Activated CD4-positive, alpha-beta T cell treated with anti-CD3 and anti-CD28 coated beads for 24 hours (primary cell): ENCODE measurements around the gene MNT.
A peak's percentile ranks its signal among the peaks of the same experiment; 100 is the strongest.

ENCODE experiments used
- DNase-seq, 2 donors: peaks; one replicate each; pipeline ENCODE4 v3.0.0-alpha.2; 2020; ENCODE audit warnings: low read depth in 2 of 2

MNT gene

GRCh38 chr17:2396192-2396567 lies 4.7 kb downstream of the MNT start:
- no peak for DNase-seq

- no peak for DNase-seq
These were observed 5.3 kb downstream of the MNT start for GRCh38 chr17:2395258-2396181.

DNA sequence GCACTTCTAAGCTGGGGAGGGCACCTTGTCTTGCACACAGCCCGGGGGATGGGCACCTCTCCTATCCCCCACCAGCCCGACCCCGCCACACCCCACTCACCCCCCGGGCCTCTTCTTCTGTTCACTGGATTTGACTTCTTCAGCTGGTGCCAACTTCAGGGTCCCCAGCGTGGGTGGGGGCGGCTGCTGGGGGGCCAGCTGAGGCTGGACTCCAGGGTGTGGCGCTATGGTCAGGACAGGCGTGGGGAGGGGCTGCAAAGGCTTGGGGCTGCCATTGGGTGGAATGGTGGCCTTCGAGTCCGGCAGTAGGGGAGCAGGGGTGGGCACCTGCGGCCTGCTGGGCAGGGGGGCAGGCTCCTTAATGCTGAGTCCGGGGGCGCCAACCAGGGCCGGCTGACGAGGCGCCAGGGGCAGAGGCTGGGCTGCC lies 6.1 kb downstream of the MNT start:
- no peak for DNase-seq

DNA sequence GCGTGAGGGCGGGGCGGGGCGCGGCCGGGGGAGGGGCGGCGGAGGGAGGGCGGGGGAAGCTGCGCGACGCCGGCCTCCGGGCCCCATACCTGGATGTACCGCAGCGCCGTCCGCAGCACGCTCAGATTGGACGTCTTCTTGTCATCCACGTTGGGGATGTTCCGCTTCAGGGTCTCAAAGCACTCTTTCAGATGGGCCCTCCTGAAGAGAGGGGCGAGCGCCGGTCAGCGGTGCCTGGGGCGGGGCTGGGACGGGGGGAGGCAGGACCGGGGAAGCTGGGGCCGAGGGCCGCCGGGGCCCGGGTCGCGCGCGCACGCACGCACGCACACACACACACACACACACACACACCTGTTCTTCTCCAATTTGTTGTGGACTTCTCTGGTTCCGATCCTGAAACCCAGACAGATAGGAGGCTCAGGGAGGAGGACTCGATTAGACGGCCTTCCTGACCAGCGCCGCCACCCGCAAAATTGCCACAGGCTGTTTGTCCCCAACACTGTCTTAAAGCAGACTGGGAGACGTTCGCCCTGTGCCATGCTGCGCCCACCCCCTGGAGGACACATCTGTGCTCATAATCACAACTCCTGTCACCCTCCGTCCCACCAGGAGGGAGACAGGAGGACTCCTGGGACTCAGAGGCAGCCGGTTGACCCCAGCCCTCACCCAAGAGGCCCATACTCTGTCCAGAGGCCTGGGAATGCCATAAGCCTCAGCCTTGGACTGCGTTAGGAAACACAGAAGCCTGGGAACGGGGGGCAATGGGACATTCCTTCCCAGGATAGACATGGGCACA lies 6.7 kb downstream of the MNT start:
- no peak for DNase-seq

DNA sequence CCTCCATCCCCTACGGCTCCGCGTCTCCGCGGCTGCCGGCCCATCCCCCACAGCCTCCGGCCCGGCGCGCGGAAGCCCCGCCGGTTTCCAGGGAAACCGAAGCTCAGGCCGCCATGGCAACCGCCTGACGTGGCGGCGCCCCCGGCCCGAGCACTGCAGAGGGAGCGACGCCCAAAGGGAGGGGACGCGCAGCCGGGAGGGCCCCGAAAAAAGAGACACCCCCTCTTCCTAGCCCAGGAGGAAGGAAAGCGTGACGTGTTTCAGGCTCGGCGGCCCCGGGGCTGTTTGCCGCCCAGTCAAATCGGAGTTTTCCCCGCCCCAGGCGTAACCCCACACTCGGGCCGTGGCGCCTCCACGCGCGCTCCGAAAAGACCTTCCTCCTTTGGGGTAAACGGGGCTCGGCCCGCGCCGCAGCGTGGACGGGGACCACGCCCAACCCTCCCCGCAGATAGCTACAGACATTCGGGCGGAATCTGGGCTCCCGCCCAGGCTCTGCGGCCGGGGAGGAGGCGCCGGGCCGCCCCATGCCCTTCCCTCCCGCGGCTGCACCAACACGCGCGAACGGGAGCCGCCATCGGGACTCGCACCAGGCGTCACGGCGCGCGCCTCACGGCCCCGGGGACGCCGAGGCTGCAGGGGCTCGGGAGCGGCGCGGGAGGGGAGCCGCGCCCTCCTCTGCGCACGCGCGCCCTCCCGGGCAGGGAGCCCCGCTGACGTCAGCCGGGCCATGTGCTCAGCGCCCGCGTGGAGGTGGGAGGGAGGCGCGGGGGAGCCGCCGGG lies 7.5 kb downstream of the MNT start:
- DNase-seq = peak; percentile 79 to 86

DNA sequence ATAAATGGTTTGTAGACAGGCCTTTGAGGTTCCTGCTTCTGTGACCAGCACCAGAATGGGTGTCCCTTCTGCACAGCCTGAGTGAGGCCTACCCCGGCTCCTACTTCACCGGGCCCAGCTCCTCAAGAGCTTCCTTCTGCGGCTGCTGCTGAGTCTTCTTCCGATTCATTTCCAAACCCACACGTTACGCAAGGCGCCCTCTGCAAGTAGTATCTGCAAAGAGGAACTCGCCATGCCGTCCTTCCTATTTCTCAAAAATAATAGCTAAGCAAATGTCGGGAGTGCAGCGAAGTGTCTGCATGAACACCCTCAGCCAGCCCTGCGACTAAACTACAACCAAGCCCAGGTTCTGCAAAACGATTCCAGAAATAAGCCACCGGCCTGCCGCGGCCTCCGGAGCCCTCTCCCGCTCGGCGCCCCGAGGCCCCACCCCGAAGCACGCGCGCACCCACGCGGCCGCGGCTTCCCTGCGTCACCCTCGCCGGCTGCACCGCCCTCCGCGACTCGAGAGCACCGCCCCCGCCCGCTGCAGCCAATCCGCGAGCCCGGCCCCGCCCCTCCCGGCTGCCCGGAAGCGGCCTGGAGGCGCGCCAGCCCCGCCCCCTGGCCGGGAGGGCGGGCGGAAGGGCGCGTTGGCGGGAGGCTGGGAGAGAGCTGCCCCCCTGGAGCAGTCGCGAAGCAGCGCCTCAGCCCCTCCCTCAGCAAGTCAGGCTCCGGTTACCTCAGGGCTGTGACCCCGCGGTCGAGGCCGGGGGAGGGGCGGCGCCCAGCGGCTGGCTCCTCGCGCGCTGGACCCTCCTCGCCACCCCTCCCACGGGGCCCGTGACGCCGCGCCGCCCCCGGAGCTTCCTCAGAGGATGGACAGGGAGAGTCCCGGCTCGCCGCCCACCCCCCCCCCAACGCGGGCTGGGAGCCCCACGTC lies 8.3 kb downstream of the MNT start:
- DNase-seq = peak; percentile 98

- no peak for DNase-seq
These were observed 9.1 kb downstream of the MNT start for GRCh38 chr17:2391597-2392251.

GRCh38 chr17:2390199-2390836 lies 10.5 kb downstream of the MNT start:
- no peak for DNase-seq

DNA sequence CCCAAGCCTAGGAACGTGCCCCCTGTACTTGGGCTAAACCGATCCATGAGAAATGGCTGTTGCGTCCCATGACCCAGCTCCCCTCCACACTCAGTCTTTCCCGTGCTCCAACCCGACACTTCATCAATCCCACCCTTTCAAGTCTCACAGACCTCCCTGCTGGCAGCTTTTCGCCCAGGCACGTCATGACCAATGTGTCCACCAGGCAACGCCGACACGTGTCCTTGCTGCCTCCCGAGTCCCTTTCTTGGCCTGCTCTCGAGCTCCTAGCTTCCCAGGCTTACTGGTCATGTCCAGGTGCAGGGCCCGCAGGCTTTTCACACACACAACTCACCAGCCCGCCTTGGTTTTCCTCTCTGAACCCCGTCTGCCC lies 12.2 kb downstream of the MNT start:
- DNase-seq = no peak

DNA sequence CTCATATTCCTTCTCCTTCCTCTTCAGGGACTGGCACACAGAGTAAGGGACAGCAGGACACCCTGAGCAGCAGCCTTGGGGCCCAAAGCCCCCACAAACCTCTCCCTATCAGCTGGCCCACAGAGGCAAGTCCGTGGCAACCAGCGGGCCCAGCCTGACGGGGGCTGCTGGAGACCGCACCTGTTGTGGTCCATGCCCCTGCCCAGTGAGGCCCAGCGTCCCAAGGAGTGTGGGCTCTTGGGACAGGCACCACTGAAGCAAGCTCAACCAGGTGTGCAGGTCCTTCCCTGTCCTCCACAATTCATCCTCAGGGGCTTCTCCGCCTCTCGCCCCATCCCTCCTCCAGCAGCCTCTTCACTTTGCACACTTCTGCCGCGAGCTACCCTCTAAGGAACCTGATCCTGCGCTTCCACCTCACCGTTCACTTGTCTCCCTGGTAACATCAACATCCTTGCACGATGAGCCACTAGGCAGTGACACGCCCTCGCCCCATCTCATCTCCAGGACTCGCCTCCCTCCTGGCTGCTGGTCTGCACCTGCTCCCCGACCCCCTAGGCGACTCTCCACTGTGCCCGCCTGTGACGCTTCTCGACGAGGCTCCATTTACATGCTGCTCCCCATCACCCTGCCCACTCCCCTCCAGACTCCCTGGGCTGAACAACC lies 12.7 kb downstream of the MNT start:
- DNase-seq = no peak

- no peak for DNase-seq
These were observed 13.5 kb downstream of the MNT start for GRCh38 chr17:2387086-2388019.

- no peak for DNase-seq
These were observed 14.3 kb downstream of the MNT start for GRCh38 chr17:2386400-2387085.

- no peak for DNase-seq
These were observed 15.3 kb downstream of the MNT start for GRCh38 chr17:2385240-2386210.

- no peak for DNase-seq
These were observed 16.3 kb downstream of the MNT start for GRCh38 chr17:2384439-2385127.

GRCh38 chr17:2383628-2384167 lies 17.2 kb downstream of the MNT start:
- DNase-seq = no peak
